B cell (primary cell): ENCODE results near the gene RAB25. TPM values are rescaled to one million over a fixed set of nuclear protein-coding genes. Genes with fewer than 3 reads are reported as not detected.

Source experiments
- ATAC-seq: fragments of 200-7000 bp; cut with Tn5 transposase; one replicate; pipeline ENCODE4 v1.10.0; 2021; ENCODE audit warnings: low read depth, mild to moderate bottlenecking, moderate number of reproducible peaks, moderate library complexity
- CTCF ChIA-PET: fragments of 350-600 bp; sonication (Branson Sonifier 250); formaldehyde crosslinking; loops from one replicate; lab custom pipeline; 2021; ENCODE audit warnings: antibody characterized with exemption, inconsistent platforms; lab: Charles Lee
- POLR2A ChIA-PET: fragments of 350-600 bp; sonication (Branson Sonifier 250); formaldehyde crosslinking; loops from one replicate; lab custom pipeline; 2021; ENCODE audit warnings: antibody characterized with exemption; lab: Charles Lee
- DNase-seq: peaks from one replicate; pipeline ENCODE4 v3.0.0; 2013
- H2AFZ ChIP-seq: 2 replicates; pipeline ENCODE4 v1.6.1; 2012; ENCODE audit warnings: mild to moderate bottlenecking, low read depth, low read length; ENCODE audit not compliant: insufficient read depth, poor library complexity, severe bottlenecking
- H3K27ac ChIP-seq, 2 donors: 1 replicate in 1 of 2; 2 replicates in 1 of 2; pipeline ENCODE4 v1.5.1; 2012 to 2013; ENCODE audit warnings: low read length in 2 of 2, mild to moderate bottlenecking in 2 of 2, moderate library complexity in 1 of 2
- H3K27me3 ChIP-seq, 4 experiments: fragments of 200-600 bp in 1 of 4; sonication (generic) in 1 of 4; replicated peaks in 1 of 4; 1 replicate in 2 of 4; 2 replicates in 2 of 4; pipeline versions ENCODE4 v1.6.1 to v1.7.0; 2013 to 2016; ENCODE audit warnings: low read length in 3 of 4, mild to moderate bottlenecking in 2 of 4, mixed read lengths in 1 of 4, moderate library complexity in 1 of 4; ENCODE audit not compliant: insufficient read depth in 4 of 4, control insufficient read depth in 3 of 4; ENCODE audit errors: control extremely low read depth in 1 of 4
- H3K36me3 ChIP-seq, 2 experiments: replicated peaks in 1 of 2; 1 replicate in 1 of 2; 2 replicates in 1 of 2; pipeline versions ENCODE4 v1.6.1 to v1.7.1; 2013; ENCODE audit warnings: low read length in 1 of 2; ENCODE audit not compliant: insufficient read depth in 2 of 2, control insufficient read depth in 1 of 2; ENCODE audit errors: control extremely low read depth in 1 of 2, extremely low read depth in 1 of 2
- H3K4me1 ChIP-seq, 2 donors: fragments of 200-600 bp in 1 of 2; sonication (generic) in 1 of 2; 1 replicate in 1 of 2; 2 replicates in 1 of 2; pipeline versions ENCODE4 v1.5.1 to v1.6.1; 2013 to 2017; ENCODE audit warnings: low read length in 2 of 2; ENCODE audit not compliant: control insufficient read depth in 2 of 2, insufficient read depth in 2 of 2
- H3K4me2 ChIP-seq: replicated peaks from 2 replicates; pipeline ENCODE3; 2012; ENCODE audit warnings: mild to moderate bottlenecking, low read depth, low read length; ENCODE audit not compliant: poor library complexity, severe bottlenecking
- H3K4me3 ChIP-seq, 5 experiments: fragments of 200-600 bp in 1 of 5; sonication (generic) in 1 of 5; 1 replicate in 3 of 5; 2 replicates in 2 of 5; pipeline versions ENCODE4 v1.5.1 to v1.7.0; 2011 to 2016; ENCODE audit warnings: low read length in 4 of 5, mild to moderate bottlenecking in 4 of 5, low read depth in 2 of 5, control low read depth in 1 of 5, moderate library complexity in 1 of 5; ENCODE audit not compliant: insufficient read depth in 1 of 5; ENCODE audit errors: control extremely low read depth in 1 of 5, extremely low read depth in 1 of 5
- H3K79me2 ChIP-seq: fragments of 200-600 bp; sonication (generic); one replicate; pipeline ENCODE4 v1.6.0; 2016; ENCODE audit warnings: low read length; ENCODE audit not compliant: control insufficient read depth, insufficient read depth
- H3K9ac ChIP-seq: fragments of 200-600 bp; sonication (generic); 2 replicates; pipeline ENCODE4 v1.6.1; 2017; ENCODE audit warnings: mild to moderate bottlenecking, low read length, moderate library complexity
- H3K9me3 ChIP-seq, 3 donors: one replicate each; pipeline versions ENCODE4 v1.6.1 to v1.7.1; 2013; ENCODE audit warnings: low read length in 2 of 3; ENCODE audit not compliant: control insufficient read depth in 2 of 3, insufficient read depth in 1 of 3; ENCODE audit errors: control extremely low read depth in 1 of 3
- H4K20me1 ChIP-seq: 2 replicates; pipeline ENCODE4 v1.6.0; 2012; ENCODE audit warnings: mild to moderate bottlenecking, low read length; ENCODE audit not compliant: insufficient read depth, control insufficient read depth, poor library complexity, severe bottlenecking
- H3K27ac Mint-ChIP-seq: one replicate; pipeline ENCODE4 v1.8.0; 2021; ENCODE audit warnings: mixed read lengths
- H3K27me3 Mint-ChIP-seq: one replicate; pipeline ENCODE4 v1.8.0; 2021; ENCODE audit warnings: mixed read lengths
- H3K4me1 Mint-ChIP-seq: one replicate; pipeline ENCODE4 v1.8.0; 2021; ENCODE audit warnings: mixed read lengths
- H3K4me3 Mint-ChIP-seq: one replicate; pipeline ENCODE4 v1.8.0; 2021; ENCODE audit warnings: mixed read lengths
- H3K9me3 Mint-ChIP-seq: one replicate; pipeline ENCODE4 v1.8.0; 2022; ENCODE audit warnings: mixed read lengths; ENCODE audit not compliant: insufficient read depth
- EZH2 ChIP-seq: IDR thresholded peaks from 2 replicates; pipeline ENCODE4 v1.6.1; 2012; ENCODE audit warnings: borderline replicate concordance, low read depth, mild to moderate bottlenecking, moderate library complexity, low read length; ENCODE audit not compliant: insufficient read depth, poor library complexity, severe bottlenecking
- WGBS: methylation state at CpG from one replicate; pipeline ENCODE4 v1.1.5; 2013; ENCODE audit warnings: missing lambda C conversion rate; ENCODE audit not compliant: insufficient coverage; 5-methylcytosine and 5-hydroxymethylcytosine counted together
- intact Hi-C: fragments of 100-400 bp; cut with micrococcal nuclease; formaldehyde crosslinking; loops from one replicate; pipeline ENCODE4 v1.10.0; 2022
- polyA plus RNA-seq: library from polyadenylated mRNA; depleted of rRNA; stranded (reverse); fragments of >200 nt; gene quantifications from 2 replicates; pipeline ENCODE4 v1.2.3, GENCODE V29; 2012
- total RNA-seq, 2 donors: library from RNA; stranded (reverse); fragments of 120-200 nt in 1 of 2; gene quantifications; 1 replicate in 1 of 2; 2 replicates in 1 of 2; pipeline versions ENCODE4 v1.2.3 to v1.2.4, GENCODE V29; 2013 to 2022
- TF ChIP-seq, protein P1 (sequence below): fragments of 200-600 bp; IDR thresholded peaks from one replicate; pipeline ENCODE4 v1.8.0; 2022; ENCODE audit warnings: antibody characterized with exemption, mild to moderate bottlenecking

RAB25 gene
- total and polyA plus RNA-seq, 2 donors (not counting 1 experiment from before 2014, with no cell fraction given) = 0.69 to 2.2 TPM

DNA sequence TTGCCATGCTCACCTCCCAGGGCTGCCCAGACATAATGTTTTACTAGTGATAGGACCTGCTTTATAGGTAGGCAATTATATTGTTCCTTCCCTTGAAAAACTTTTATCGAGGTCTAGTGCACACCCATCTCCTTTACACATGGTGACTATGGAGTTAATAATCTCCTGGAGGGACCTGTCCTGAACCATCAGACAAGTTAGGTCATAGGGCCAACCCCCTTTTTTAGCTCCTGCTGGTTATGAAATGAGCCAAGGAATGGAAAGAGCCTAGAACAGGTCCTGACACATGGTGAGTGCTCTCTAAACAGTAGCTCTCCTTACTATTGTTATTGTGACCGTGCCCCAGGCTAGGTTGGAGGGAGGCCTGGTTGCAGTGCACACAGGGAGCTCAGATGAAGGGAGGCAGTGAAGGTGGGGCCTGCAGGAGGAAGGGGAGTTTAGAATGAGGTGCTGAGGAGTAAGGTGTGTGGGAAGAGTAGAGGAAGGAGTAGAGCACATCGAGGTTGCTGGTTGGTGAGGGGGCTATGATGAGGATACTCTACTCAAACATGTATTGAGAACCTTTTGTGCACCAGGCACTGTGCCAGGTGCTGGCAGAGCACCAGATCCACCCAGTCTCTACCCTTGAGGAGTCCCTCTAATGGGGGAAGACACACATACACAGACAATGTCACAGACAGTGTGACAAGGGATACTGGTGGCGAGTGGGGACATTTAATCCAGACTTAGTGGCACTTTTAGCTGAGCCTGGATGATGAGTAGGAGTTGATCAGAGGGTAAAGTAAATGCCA is 39.4 kb downstream of the RAB25 start:
- intact Hi-C loops = no loop called here
- no peak overlapping the region for H2AFZ ChIP-seq
- peaks cover 0 to 3% (median 0%) of the 10 kb centered on the region in 3 donors for H3K9me3 ChIP-seq
- DNase-seq (no peak), ATAC-seq (no peak)
- WGBS = 100% methylated on average over 2 of the region's 4 CpGs
- ChIA-PET CTCF (interaction anchor here (23.7 kb wide), 1 partner anchor 25 kb away, joined by 970 read pairs; the partner anchor contains the start of gene LMNA), POLR2A (interaction anchor here (0.6 to 5.2 kb wide), 2 partner anchors 7 to 14 kb away, joined by 3 to 29 read pairs; partner anchors contain the start of gene LMNA)
- Mint-ChIP-seq H3K4me1 (peaks cover 58% of the 10 kb centered on the region), H3K27ac (peak overlapping the region; percentile 64), H3K4me3 (no peak overlapping the region), H3K27me3 (no peaks in the 10 kb centered on the region), H3K9me3 (no peaks in the 10 kb centered on the region)
- H3K79me2 ChIP-seq = no peaks in the 10 kb centered on the region
- H3K27ac ChIP-seq = no peak overlapping the region
- peaks cover 46 to 51% of the 10 kb centered on the region in 2 donors for H3K4me1 ChIP-seq
- no peak overlapping the region for H3K4me3 ChIP-seq
- H3K4me2 ChIP-seq = no peak overlapping the region
- H4K20me1 ChIP-seq = no peaks in the 10 kb centered on the region
- peaks cover 0 to 5% (median 2%) of the 10 kb centered on the region in 4 experiments for H3K27me3 ChIP-seq
- no peak overlapping the region for H3K9ac ChIP-seq
- TF ChIP-seq, protein P1, sequence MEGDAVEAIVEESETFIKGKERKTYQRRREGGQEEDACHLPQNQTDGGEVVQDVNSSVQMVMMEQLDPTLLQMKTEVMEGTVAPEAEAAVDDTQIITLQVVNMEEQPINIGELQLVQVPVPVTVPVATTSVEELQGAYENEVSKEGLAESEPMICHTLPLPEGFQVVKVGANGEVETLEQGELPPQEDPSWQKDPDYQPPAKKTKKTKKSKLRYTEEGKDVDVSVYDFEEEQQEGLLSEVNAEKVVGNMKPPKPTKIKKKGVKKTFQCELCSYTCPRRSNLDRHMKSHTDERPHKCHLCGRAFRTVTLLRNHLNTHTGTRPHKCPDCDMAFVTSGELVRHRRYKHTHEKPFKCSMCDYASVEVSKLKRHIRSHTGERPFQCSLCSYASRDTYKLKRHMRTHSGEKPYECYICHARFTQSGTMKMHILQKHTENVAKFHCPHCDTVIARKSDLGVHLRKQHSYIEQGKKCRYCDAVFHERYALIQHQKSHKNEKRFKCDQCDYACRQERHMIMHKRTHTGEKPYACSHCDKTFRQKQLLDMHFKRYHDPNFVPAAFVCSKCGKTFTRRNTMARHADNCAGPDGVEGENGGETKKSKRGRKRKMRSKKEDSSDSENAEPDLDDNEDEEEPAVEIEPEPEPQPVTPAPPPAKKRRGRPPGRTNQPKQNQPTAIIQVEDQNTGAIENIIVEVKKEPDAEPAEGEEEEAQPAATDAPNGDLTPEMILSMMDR = no peak
- TF ChIP-seq EZH2 = no peak
- H3K36me3 ChIP-seq = no peaks in the 10 kb centered on the region

DNA sequence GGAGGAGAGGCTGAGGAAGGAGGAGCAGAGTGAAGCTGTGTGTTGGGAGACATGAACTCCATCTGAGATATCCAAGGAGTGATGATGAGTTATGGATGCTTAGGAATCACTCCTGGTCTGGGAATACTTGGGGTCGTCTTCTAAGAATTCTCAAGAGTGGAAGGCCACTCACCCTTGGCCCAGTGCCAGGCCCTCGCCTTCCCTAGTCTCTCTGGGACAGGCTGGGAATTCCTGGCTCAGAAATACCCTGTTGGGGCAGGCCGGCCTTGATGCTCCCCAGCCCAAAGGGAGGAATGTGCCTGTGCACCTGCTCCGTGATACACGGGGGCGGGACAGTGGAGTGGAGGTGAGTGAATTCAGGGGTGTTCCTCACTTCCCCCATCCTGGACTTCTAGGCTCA is 40.9 kb downstream of the RAB25 start:
- DNase-seq (no peak), ATAC-seq (no peak)
- H3K27ac ChIP-seq = no peak overlapping the region
- CTCF ChIA-PET = interaction anchor here (1.0 to 23.7 kb wide), 3 partner anchors 11 to 123 kb away, joined by 4 to 970 read pairs (median 4); partner anchors contain the start of gene LMNA
- no peaks in the 10 kb centered on the region for H3K79me2 ChIP-seq
- no peak overlapping the region for H2AFZ ChIP-seq
- no peak overlapping the region for H3K4me3 Mint-ChIP-seq
- peak overlapping the region; percentile 39 for H3K27ac Mint-ChIP-seq
- no peak overlapping the region for H3K4me3 ChIP-seq
- no peak overlapping the region for H3K4me2 ChIP-seq
- intact Hi-C loops = no loop called here
- peaks cover 0 to 5% (median 2%) of the 10 kb centered on the region in 4 experiments for H3K27me3 ChIP-seq
- TF ChIP-seq, protein P1 = no peak
- TF ChIP-seq EZH2 = no peak
- H3K9ac ChIP-seq = no peak overlapping the region
- POLR2A ChIA-PET = no interaction called here
- H3K27me3 Mint-ChIP-seq = no peaks in the 10 kb centered on the region
- 95% methylated on average over 6 of the region's 6 CpGs for WGBS
- peaks cover 57% of the 10 kb centered on the region for H3K4me1 Mint-ChIP-seq
- no peaks in the 10 kb centered on the region for H3K9me3 Mint-ChIP-seq
- H3K4me1 ChIP-seq = peaks cover 43 to 48% of the 10 kb centered on the region in 2 donors
- H3K36me3 ChIP-seq = no peaks in the 10 kb centered on the region
- H4K20me1 ChIP-seq = no peaks in the 10 kb centered on the region
- peaks cover 0 to 3% (median 0%) of the 10 kb centered on the region in 3 donors for H3K9me3 ChIP-seq
